Ovary (tissue), 3 donors: Measurements from ENCODE around the gene OVCH1.

ENCODE experiments used
- CTCF ChIP-seq, 3 donors: fragments of 450-650 bp in 2 of 3; fragments of 200-600 bp in 1 of 3; IDR thresholded peaks; one replicate each; pipeline versions ENCODE4 v1.5.1 to v1.8.0; 2016 to 2022; ENCODE audit warnings: antibody characterized with exemption in 3 of 3, mild to moderate bottlenecking in 1 of 3
- EP300 ChIP-seq: sonication (generic); formaldehyde crosslinking; IDR thresholded peaks from one replicate; pipeline ENCODE4 v1.6.1; 2017; ENCODE audit warnings: antibody characterized with exemption
- POLR2A ChIP-seq: fragments of 450-650 bp; IDR thresholded peaks from one replicate; pipeline ENCODE4 v1.6.1; 2017; ENCODE audit warnings: antibody characterized with exemption, mild to moderate bottlenecking, moderate library complexity
- donor health status: DM: no; HTN: no; CAD: no.

- no peak for TF ChIP-seq CTCF (IDR thresholded peaks at IDR 0.05)
- TF ChIP-seq POLR2A: no peak
- TF ChIP-seq EP300: no peak
Observed at GRCh38 chr12:29544428-29545101, 47.1 kb upstream of the OVCH1 start.
